NCI-H526 treated with DMSO at 0.1 percent for 48 hours (cell line): ENCODE results near the gene CNDP1.

ENCODE experiments used
- DNase-seq: peaks from one replicate; lab custom pipeline; 2025; lab: John Stamatoyannopoulos, UW

The CNDP1 gene

DNA sequence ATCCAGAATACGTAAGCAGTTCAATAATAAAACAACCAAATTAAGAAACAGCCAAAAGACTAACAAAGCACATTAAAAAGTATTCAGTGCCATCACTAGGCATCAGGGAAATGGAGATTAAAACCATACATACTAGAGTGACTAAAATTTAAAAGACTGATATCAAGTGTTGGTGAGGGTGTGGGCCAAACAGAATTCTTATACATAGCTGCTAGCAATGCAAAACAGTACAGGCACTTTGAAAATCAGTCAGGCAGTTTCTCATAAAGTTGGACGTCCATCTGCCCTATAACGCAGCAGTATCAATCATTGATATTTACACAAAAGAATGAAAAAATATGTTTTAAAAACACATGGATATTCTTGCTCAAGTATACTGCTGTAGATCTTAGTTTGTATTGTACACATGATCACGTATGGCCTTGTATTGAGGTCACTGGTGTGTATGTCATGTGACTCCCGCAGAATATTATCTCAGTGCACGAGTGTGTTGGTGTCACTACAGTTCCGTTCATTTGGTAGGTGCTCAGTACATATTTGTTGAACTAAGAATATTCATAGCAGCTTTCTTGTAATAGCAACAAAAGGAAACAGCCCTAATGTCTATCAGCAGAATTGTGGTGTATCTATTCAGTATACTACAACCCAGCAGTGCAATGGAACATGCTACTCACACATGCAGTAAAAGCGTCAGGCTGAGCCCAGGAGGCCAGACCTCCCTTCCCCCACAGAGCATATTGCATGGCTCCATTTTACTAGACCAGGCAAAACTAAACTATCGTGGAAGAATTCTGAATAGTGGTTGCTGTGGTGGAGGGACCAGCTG, 92.0 kb downstream of the CNDP1 start:
- DNase-seq, result no peak

DNA sequence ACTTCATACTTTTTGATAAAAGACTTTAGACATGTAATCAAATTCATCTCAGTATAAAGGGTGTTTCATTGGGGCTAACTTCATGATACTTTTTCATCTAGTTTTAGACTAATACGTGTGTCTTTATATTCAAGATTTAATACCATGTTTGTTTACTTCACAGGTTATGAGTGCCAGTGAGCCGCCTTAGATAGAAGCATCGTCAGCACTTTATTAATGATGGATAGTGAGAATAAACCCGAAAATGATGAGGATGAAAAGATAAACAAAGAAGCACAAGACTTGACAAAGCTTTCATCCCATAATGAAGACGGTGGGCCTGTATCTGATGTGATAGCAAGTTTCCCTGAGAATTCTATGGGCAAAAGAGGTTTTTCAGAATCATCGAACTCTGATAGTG, 96.5 kb downstream of the CNDP1 start:
- no peak for DNase-seq

DNA sequence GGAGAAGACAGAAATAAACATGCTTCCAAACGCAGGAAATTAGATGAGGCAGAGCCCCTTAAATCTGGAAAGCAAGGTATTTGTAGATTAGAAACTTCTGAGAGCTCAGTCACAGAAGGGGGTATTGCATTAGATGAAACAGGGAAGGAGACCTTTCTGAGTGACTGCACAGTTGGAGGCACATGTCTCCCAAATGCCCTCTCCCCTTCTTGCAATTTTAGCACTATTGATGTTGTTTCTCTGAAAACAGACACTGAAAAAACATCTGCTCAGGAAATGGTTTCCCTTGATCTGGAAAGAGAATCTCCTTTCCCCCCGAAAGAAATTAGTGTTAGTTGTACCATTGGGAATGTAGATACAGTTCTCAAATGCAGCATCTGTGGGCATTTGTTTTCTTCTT, 96.9 kb downstream of the CNDP1 start:
- DNase-seq, result no peak

DNA sequence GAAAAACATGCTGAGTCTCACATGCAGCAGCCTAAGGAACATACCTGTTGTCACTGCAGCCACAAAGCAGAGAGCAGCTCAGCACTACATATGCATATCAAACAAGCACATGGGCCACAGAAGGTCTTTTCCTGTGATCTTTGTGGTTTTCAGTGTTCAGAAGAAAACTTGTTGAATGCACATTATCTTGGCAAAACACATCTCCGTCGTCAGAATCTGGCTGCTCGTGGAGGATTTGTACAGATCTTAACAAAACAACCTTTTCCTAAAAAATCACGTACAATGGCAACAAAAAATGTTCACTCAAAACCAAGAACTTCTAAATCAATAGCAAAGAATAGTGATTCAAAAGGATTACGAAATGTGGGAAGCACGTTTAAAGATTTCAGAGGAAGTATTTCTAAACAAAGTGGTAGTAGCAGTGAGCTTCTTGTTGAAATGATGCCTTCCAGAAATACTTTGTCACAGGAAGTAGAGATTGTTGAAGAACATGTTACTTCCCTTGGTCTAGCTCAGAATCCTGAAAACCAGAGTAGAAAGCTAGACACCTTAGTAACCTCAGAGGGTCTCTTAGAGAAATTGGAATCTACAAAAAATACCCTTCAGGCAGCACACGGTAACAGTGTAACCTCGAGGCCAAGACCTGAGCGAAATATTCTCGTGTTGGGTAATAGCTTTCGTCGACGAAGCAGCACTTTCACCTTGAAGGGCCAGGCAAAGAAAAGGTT, 97.5 kb downstream of the CNDP1 start:
- DNase-seq, result no peak

DNA sequence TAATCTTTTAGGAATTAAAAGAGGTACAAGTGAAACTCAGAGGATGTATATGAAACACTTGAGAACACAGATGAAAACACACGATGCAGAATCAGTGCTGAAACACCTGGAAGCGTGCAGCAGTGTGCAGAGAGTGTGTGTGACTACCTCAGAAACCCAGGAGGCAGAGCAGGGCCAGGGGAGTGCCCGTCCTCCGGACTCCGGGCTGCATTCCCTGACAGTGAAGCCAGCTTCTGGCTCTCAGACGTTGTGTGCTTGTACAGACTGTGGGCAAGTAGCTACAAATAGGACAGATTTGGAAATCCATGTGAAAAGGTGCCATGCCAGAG, 98.0 kb downstream of the CNDP1 start:
- DNase-seq, result no peak

DNA sequence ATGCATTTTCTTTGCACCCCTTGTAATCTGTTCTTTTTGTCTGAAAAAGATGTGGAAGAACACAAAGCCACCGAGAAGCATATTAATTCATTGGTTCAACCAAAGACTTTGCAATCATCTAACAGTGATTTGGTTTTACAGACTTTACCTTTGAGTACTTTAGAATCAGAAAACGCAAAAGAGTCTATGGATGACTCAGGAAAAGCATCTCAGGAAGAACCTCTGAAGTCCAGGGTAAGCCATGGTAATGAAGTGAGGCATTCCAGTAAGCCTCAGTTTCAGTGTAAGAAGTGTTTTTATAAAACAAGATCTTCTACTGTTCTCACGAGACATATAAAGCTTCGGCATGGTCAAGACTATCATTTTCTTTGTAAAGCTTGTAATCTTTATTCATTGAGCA, 98.6 kb downstream of the CNDP1 start:
- DNase-seq, result no peak

DNA sequence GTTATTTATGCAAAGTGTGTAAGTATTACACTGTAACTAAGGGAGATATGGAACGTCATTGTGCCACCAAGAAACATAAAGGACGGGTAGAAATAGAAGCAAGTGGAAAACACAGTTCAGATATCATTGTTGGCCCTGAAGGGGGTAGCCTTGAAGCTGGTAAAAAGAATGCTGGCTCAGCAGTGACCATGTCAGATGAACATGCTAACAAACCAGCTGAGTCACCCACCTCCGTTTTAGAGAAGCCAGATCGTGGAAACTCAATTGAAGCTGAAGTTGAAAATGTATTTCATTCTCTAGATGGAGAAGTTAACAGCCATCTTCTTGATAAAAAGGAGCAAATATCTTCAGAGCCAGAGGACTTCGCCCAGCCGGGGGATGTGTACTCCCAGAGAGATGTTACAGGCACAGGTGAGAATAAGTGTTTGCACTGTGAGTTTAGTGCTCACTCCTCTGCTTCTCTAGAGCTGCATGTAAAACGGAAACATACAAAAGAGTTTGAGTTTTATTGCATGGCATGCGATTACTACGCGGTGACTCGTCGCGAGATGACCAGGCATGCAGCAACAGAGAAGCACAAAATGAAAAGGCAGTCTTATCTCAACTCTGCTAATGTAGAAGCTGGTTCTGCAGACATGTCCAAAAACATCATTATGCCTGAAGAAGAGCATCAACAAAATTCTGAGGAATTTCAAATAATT, 99.5 kb downstream of the CNDP1 start:
- DNase-seq, result no peak

DNA sequence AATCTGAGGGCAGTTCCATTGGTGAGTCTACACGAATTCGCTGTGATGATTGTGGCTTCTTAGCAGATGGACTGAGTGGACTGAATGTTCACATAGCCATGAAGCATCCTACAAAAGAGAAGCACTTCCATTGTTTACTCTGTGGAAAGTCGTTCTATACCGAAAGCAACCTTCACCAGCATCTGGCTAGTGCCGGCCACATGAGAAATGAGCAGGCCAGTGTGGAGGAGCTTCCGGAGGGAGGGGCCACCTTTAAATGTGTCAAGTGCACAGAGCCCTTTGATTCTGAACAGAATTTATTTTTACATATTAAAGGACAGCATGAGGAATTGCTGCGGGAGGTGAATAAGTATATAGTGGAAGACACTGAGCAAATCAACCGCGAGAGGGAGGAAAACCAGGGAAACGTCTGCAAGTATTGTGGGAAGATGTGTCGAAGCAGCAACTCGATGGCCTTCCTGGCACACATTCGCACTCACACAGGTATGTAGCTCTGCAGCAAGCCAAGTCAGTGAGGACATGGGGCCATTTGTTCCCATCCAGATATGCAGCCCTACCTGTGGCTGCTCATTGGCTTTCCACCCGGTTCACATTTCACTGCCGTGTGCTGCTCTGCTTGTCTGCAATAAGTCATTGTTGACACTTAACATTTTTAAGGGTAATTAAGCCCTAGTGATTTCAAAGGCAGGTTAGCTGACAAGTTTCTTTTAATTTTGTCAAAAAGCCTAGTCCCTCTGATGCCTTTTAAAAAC, 101.1 kb downstream of the CNDP1 start:
- DNase-seq, result peak; percentile 43
